Retinal pigment epithelial cell (primary cell): ENCODE measurements around the gene PCNX2.

Source experiments
- DNase-seq: peaks from one replicate; pipeline ENCODE4 v3.0.0-alpha.2; 2010; ENCODE audit warnings: low read depth
- H3K4me3 ChIP-seq: 2 replicates; pipeline ENCODE4 v1.5.1; 2011; ENCODE audit warnings: mild to moderate bottlenecking, low read length, control low read depth, moderate library complexity
- TF ChIP-seq, protein P1 (sequence below): conservative IDR thresholded peaks from 2 replicates; pipeline ENCODE4 v1.5.1; 2011; ENCODE audit warnings: low read depth, low read length, control low read depth, inconsistent platforms

The PCNX2 gene

DNA sequence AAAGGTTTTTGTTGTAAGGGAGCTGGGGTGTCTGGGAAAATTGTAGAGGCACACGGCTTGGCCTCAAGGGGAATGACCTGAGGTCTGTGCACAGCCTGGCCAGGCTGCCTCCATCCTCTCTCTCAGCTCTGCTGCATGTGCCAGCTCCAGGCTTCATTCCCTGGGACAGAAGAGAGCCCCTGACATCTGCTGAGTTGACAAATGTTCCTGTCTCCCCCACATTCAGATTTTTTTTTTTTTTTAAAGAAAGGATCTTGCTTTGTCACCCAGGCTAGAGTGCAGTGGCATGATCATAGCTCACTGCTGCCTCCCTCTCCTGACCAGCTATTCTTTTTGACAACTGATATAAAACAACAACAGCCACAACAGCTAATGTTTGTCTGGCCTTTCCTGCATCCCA lies 84.4 kb downstream of the PCNX2 start:
- TF ChIP-seq, protein P1, sequence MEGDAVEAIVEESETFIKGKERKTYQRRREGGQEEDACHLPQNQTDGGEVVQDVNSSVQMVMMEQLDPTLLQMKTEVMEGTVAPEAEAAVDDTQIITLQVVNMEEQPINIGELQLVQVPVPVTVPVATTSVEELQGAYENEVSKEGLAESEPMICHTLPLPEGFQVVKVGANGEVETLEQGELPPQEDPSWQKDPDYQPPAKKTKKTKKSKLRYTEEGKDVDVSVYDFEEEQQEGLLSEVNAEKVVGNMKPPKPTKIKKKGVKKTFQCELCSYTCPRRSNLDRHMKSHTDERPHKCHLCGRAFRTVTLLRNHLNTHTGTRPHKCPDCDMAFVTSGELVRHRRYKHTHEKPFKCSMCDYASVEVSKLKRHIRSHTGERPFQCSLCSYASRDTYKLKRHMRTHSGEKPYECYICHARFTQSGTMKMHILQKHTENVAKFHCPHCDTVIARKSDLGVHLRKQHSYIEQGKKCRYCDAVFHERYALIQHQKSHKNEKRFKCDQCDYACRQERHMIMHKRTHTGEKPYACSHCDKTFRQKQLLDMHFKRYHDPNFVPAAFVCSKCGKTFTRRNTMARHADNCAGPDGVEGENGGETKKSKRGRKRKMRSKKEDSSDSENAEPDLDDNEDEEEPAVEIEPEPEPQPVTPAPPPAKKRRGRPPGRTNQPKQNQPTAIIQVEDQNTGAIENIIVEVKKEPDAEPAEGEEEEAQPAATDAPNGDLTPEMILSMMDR, result no peak
- H3K4me3 ChIP-seq, result no peak overlapping the region
- no peak for DNase-seq

DNA sequence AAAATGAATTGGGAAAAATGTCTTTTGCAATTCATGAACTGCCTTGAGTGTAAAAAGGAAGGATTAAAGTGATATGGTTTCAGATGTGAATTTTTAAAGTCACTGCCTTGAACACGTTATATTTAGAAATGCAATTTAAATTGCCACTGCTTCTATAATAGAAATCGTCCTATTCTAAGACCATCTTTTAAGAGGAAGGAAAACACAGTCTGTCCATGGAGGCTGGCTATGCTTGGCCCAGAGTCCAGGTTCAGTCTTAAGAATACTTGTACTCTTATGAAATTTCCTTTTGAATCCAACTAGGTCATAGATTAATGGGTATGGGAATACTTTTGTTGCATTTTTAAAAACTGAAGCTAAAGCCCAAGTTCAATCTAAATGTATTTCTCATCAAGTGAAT lies 86.0 kb downstream of the PCNX2 start:
- no peak overlapping the region for H3K4me3 ChIP-seq
- TF ChIP-seq, protein P1, result no peak
- no peak for DNase-seq

DNA sequence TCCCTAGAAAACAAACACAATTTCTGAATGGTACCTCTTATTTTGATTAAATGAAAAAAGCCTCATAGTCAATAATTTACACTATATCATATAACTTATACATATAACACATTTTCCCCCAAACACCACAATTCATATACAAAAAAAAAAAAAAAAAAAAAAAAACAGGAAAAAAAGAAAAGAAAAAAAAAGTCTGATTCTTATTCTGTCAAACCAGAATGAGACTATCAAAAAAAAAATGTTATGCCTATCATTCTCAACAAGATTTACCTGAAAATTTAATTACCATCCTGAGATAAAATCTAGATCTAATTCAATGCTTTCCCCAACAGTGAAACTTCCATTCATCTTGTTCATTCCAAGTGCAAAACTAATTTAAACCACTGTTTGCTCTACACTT lies 86.8 kb downstream of the PCNX2 start:
- TF ChIP-seq, protein P1, result no peak
- DNase-seq, result no peak
- H3K4me3 ChIP-seq, result no peak overlapping the region

DNA sequence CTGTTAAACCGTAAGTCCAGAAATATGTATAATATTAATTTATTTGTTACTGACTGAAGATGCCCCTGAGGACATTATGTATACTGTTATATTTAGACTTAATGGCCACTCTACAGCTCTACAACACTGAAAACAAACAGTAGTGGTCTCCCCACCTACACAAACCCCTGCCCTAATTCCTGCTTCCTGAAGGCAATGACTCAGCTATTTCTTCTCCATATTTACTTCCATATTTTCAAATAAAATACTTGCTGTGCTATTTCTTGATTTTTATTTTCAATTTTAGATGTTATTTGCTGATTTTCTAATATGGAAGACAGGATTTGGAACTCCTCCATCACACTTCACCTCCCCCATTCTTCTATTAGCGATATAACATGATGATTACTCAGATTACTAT lies 97.6 kb downstream of the PCNX2 start:
- no peak for DNase-seq
- H3K4me3 ChIP-seq, result no peak overlapping the region
- TF ChIP-seq, protein P1, result no peak

DNA sequence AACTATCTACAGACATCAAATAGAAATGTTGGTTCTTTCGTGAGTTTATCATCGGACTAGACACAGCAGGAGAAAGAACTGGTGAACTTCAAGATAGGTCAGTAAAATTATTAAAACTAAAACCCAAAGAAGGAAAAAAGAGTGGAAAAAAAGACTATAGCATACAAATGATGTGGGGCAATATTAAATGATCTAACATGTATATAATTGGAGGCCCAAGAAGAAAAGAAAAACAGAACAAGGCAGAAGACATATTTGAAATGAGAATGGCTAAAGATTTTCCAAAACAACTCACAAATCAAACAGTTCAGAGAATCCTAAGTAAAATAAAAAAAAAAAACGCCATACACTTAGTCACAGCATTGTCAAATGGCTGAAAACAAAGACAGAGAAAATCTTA lies 101.8 kb downstream of the PCNX2 start:
- no peak for DNase-seq
- TF ChIP-seq, protein P1, result no peak
- no peak overlapping the region for H3K4me3 ChIP-seq

DNA sequence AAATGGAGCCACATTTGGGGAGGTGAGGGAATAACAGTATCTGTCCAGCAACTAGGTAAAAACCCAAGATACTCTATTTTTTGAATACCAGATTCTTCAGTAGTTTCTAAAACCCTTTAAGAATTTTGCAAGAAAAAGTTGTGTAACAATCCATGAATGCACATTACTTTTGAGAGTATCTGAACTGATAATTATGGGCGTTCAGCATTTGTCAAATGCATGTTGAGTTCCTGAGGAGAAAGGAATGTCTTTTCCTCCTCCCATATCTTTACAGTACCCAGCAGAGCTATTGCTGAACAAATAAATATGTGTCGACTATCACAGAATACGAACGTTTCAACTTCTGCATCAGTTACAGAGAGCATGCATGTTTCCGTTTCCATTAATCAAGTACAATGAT lies 104.5 kb downstream of the PCNX2 start:
- no peak overlapping the region for H3K4me3 ChIP-seq
- TF ChIP-seq, protein P1, result no peak
- no peak for DNase-seq

DNA sequence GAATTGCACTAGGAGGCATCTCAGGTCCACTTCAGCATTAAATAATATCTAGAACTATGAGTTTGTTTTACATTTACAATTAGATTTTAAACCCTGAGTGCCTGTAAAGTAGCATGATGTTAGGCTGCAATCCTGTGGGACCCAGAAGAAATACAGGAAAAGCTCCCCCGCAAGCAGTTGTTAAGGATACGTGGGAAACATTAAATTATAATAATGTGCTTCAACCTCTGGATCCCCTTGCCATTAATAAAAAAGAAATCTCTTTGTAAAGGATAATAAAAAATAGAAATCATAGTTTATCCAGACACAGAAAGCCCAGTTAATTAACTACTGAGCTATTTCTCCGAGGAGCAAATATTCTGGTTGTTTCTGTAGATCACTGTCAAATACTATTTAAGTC lies 106.0 kb downstream of the PCNX2 start:
- no peak for DNase-seq
- H3K4me3 ChIP-seq, result no peak overlapping the region
- TF ChIP-seq, protein P1, result no peak
